NCI-H774 (cell line): Measurements from ENCODE around the gene BICC1.

Source experiments
- DNase-seq: peaks from one replicate; lab custom pipeline; 2025; lab: John Stamatoyannopoulos, UW

BICC1 gene

DNA sequence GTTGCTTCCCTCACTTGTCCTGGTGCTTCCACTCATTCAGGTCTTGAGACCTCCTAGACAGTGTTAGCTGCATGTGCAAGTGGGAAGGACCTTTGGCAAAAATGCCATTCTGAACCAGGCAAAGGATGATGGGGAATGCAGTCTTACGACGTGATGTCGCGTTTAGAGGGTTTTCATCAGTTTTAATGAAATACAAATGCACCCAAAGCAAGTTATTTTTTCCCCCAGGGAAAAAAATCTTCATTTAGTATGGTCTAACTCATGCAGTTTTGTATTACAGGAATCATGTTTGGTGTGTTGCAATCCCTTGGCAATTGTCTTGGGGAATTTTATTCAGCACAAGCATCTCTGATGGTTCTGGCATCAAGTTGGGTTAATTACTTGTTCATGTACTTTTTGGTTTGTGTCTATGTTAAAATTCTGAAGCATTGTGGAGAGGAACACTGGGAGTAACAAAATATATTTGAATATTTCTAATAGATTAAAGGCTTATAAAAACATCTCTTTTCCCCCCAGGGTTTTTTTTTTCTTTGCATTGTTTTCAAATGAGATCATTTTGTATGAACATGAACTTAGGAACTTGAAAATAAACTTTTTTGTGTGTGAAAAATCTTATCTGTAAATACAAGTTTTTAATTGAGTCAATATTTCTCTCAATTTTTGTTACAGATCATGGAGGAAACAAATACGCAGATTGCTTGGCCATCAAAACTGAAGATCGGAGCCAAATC lies 188.9 kb downstream of the BICC1 start:
- DNase-seq, result no peak

DNA sequence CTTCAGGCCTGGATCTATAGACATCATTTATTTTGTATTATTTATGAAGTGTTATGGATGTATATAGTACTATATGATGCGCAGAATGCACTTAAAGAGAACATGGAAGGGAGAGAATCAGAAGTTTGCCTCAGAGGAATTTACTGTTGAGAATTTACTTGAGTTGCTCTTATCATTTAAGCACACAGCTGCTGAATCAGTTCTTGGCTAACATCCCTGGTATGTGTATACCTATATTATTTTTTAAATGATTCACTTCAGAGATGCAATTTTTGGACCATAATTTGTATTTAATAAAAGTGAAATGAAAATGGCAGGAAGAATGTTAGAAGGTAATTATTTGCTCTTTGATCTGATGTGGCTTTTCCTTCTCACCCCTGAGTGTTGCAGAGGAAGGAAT lies 191.6 kb downstream of the BICC1 start:
- no peak for DNase-seq

DNA sequence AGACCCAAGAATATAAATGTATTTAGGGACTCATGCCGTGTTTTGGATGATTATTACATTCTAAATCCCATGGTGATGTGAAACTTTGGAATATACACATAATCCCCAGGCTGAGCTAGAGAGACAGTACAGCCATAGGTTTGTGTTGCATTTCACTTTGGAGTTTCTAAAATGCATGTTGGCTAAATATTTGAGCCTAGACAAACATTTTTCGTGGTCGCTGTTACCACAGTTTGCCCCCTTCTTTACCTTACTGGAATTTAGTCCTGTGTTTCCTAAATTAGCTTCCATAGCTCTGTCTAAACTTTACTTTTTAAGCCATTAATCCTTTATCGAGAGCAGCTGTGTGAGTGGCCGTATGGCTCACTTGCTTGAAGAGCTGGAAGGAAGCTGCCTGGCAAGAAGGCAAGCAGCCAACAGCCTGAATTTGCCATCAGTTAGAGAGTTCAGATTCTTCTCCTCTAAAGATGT lies 192.0 kb downstream of the BICC1 start:
- DNase-seq, result no peak

DNA sequence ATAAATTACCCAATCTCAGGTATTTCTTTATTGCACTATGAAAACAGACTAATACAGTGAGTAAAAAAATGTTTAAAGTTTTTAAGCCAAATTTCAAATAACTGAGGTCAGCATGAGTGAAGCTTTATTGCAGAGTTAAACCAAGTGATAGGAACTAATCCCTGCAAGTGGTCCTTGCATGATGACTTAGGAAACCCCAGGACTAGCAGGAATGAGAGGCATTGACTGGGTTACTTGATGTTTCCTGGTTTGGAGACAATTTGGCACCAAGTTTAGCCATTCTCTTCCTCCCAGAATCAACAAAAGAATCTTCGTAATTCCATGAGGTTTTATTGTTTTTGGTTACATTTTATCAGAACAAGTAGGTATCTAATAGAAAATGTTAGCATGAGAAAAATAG lies 194.2 kb downstream of the BICC1 start:
- DNase-seq, result no peak

DNA sequence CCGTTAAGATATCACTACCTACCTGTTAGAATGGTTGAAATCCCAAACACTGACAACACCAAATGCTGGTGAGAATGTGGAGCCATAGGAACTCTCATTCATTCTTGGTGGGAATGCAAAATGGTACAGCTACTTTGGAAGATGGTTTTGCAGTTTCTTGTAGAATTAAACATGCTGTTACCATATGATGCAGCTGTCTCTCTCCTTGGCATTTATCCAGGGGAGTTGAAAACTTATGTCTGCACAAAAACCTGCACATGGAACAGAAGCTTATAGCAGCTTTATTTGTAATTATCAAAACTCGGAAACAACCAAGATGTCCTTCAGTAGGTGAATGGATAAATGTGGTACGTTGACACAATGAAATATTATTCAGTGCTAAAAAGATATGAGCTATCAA lies 199.5 kb downstream of the BICC1 start:
- no peak for DNase-seq

DNA sequence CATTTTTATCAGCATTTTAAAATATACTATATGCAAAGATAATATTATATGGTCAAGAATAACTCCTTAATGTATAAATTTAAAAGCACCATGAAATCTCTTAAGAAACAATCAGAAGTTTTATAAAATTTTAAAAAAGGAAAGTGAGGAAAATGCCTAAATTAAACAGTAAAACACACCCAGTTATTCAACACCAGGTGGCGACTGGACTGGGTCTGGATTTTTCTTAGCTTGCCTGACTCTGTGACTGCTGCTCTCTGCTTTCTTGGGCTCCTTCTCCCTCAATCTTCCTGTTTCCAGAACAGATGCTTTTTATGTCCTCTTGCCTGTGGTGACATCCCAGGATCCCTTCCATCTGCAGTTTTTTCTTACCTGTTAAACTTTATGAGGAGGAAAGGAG lies 200.3 kb downstream of the BICC1 start:
- no peak for DNase-seq

DNA sequence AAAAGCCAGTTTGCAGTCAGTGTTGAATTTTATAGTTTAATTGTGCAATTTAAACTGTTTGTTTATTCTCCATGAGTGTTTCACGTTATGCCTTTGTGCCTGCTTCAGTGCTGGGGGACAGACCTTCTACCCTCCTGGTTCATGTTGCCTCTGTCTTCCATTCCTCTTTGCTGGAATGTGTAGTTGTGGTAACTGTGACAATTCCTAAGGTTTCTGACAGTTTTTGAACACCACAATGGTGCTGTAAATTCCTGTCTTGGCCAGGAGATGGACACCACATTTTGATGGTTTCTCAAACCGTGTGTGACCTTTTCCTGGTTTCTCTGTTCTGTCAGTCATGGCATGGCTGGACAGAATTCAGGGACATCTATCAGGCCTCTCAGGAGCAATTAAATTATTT lies 201.7 kb downstream of the BICC1 start:
- no peak for DNase-seq

DNA sequence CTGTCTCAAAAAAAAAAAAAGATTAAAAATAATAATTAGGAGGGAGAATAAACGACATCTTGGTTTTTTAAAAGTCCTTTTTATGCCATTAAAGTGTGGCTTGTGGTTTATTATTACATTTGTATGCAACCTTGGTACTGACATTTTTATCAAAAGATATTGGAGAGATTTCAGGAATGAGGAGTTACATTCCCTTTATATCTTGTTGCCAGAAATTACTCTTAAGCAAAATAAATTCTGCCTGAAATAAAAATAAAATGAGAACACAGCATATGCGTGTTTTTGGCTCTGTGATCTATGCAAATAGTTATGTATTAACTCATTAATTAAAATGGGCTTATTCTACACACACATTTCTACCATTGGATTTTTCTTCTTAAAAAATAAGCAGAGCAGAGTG lies 202.4 kb downstream of the BICC1 start:
- no peak for DNase-seq

DNA sequence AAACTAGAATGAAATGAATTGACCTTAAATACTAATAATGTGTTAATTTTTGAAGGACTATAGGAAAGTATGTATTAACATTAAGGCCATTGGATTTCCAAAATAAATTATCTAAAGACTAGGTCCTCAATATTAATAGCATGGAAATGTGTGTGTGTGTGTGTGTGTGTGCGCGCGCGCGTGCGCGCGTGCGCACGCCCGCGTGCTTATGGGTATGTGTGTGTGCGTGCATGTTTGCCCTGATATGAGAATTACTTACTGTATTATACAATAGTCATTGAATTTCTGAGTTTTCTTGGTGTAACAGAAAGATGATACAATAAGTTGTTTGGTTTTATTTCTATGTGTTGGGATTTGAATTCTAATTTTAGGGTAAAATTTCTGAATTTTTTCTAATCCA lies 205.9 kb downstream of the BICC1 start:
- no peak for DNase-seq

DNA sequence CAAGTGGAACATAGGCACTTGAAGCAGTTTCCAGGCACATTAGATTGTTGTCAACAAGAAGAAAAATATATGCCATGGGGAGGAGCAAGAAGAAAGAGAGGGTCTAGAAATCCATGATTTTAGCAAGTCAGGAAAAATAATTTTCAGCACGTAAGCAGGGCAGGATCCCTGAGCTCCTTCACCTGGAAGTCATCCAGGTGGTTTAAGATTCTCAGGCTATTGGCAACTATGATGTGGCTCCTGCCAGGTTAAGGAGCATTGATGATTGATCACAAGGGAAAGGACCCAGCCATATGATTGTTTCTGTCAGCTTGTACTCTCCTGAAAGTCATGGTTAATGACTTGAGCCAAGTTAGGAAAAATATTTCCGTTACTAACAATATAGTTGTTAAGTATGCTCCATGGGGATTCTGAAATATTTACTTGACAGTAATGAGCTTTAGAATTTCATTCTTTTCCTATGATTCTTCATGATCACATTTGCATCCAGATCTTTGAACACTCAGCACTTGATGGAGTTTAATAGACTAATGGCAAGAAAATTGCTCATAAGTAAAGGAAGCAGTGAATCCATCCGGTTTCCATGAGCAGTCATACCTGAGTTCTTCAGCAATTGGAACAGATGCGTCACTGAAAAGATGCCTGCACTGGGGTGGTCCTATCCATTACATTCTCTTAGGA lies 209.1 kb downstream of the BICC1 start:
- no peak for DNase-seq

DNA sequence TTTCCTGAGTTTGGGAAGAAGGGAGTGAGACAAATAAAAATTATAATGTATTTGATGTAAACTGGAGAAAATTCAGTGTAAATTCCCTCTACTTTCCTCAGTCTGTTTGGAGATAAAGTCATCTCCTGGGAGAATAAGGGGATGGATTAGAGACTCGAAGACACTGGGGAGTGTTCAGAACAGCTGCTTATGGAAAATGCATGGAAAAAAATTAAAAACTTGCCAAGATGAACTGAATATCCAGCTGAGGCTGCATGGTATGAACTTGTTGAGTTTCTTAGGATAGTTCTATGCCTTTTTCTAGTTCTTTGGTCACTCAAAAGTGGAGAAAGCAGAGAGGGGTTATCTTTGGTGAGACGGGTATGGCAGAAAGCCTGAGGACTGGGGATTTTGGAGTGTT lies 210.5 kb downstream of the BICC1 start:
- DNase-seq, result no peak

DNA sequence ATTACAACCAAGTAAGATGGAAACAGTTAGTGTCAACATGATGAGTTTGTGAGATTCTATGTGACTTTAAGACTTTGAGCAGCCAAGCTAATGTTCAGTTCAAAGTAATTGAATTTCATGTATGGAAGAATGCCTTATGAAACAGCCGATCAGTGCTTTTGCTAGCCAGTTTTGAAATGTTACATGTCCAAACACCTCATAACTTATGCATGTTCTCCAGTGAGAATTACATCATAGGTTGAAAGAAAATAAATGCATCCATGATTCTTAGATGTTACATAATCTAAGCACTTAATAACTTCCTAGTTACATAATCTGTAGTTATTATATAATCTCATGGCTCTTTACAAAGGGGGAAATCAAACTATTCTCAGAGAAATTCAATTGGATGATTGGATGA lies 211.3 kb downstream of the BICC1 start:
- DNase-seq, result no peak

DNA sequence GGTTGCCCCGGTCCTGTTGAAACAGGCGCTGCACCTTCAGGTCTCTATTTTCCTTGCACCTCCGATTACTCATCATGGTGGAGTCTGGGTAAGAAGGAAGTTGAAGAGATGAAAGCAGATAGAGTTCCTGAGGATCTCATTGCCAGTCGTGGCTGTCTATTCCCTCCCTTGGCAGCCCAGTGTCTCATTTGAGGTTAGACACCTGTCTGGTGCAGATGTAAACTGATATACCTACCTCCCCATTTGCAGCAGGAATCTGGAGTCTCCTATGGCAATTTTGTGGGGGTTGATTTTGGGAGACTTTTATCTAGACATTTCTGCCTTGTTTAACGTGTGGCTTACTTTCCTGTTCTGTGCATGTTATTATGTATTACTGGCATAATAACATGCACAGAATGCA lies 212.1 kb downstream of the BICC1 start:
- DNase-seq, result no peak

DNA sequence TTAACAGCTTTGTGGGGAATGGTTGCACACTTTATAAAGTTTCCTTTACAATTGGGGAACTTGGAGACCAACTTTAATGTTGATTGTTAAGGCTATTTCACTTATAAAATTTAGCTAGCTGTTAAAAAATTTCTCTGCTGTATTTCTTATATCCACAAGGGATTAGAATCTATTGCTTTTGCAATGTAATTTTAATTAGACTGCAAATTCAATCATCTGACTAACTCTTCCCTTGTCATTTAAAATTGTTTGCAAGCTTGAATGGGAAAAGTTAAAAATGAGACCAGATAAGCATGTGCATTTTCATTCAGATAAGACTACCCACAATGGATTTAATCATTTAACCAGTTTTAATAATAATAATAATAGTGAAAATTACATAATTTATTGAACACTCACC lies 213.2 kb downstream of the BICC1 start:
- no peak for DNase-seq

DNA sequence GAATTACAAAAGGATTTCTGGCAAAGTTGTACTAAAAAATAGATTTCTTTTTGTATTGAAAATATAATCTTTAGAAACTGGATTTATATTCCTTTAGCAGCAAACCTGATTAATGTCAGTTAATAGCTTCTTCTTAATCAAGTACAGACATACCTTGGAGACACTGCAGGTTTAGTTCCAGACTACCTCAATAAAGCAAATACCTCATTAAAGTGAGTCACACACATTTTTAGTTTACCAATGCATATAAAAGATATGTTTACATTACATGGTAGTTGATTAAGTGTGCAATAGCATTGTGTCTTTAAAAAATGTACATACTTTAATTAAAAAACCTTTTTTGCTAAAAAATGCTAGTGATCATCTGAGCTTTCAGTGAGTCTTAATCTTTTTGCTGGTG lies 215.0 kb downstream of the BICC1 start:
- DNase-seq, result no peak

DNA sequence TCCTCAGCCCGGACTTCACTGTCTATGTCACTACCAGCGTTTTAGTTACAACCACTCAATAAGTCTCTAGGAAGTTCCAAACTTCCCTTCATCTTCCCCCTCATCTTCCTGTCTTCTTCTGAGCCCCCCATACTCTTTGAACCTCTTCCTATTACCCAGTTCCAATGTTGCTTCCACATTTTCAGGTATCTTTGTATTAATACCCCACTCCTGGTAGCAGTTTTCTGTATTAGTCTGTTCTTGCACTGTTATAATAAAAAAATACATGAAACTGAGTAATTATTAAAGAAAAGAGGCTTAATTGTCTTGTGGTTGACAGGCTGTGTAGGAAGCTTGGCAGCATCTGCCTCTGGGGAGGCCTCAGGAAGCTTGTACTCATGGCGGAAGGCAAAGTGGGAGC lies 218.6 kb downstream of the BICC1 start:
- no peak for DNase-seq

DNA sequence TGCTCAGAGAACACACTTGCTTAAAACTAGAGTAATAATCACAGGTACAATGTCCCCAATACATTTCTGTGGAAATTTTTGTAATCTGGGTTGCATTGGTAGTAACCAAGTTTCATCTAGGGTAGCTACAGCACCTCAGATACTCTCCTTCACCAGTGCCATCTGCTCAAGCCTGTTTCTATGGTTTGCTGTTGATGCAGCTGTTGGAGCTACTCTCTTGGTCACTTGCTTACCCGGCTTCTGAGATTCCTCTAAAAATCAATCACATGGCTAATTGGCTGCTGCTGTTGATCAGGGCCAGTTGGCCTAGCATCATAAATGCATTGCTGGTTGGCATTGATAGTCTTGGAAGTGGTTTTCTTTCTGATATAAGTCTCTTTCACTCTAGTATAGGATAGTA lies 220.8 kb downstream of the BICC1 start:
- DNase-seq, result no peak

DNA sequence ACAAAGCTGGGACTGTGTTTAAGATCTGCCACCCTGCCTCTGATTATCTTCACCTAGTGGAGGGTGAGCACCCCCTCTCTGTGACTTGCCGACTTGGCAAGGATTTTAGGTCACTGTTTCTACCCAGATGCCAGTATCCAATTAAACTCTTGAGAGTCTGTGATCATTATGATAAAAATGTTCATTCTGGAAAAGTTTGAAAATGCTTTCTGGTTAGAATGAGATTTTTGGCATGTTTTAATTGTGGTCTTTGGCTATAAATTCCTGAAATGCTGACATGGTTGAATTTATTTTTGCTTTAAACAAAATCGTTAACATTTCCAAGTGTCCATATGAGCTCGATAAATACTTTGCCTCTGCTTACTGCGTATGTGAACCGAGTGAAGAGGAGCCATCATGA lies 221.4 kb downstream of the BICC1 start:
- no peak for DNase-seq

DNA sequence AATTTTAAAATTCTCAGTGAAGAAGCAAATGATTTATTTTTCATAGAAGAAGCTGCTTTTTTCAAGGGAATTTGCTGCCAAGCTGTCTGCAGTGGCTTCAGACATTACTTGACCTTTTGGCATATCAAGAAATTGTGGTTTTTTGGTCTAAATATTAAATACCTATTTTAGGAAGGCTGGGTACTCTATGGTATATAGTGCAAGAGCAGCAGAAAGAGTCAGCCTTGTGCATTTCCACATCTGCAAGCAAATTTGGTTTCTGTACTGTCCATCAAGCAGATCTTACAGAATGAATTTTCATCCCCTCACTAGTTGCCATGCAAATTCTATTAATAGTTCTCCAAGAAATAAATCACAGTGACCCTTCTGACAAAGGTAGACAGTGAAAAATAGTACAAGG lies 222.0 kb downstream of the BICC1 start:
- no peak for DNase-seq

DNA sequence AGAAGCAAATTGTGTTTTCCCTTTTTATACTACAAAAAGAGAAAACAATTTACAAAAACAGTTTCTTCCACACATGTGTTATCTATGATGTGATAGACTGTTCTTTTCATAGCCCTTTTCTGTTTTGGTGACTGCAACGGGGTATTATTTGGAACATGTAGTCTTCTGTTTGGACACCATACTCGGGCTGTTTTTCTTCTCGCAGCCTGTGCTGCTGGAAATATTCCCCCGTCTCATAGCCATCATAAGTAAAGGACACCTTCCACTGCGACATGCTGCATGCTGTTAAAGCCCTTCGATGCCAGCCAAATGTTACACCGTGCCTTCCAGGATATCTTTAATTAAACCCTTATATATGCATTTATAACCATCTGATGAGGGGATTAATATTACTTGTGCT lies 222.4 kb downstream of the BICC1 start:
- no peak for DNase-seq

DNA sequence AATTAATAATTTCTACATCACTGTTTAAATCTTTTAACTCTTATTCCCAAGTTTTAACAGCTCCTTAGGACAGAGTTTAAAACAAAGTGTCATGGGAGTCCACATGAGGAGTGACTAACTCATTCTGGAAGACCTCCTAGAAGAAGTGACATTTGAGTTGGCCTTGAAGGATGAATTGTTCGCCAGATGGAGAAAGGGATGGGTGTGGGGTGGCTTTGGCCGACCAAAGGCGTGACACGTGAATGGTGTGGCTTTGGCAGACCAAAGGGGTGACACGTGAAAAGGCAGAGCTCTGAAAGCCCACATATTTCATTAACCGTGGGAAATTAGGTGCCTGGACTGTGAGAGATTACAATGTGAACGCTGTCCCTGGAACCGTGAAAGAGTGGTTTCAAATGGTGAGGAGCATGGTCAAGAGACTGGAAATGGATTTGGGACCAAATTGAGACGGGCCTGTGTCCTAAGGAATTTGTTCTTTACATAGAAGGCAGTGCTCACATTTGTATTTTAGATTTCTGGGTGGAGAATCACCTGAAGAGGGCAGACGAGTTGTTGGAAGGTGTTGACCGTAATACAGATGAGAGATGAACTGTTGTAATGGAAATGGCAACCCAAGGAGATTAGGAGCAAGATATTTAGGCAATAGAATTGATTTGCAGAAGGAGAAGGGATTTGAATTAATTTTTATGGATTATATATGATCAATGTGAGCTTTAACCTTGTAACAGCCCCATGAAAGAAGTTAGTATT lies 228.1 kb downstream of the BICC1 start:
- no peak for DNase-seq

DNA sequence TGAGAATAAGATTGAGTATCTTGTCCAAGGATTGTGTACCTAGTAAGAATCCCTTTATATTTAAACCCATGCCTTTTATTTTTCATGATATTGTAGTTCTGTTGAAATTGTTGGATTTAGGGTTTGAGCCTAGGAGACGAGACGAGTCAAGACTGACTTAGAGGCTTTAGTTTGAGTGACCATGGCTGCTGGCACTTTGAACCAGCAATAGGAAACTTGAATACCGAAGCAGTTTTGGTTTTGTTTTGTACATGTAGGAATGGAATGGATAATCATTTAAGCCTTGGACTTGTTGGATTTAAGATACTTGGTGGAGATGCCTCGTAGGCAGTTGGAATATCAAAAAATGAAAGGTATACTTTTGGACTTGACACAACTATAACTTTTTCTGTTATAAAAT lies 229.0 kb downstream of the BICC1 start:
- DNase-seq, result no peak

DNA sequence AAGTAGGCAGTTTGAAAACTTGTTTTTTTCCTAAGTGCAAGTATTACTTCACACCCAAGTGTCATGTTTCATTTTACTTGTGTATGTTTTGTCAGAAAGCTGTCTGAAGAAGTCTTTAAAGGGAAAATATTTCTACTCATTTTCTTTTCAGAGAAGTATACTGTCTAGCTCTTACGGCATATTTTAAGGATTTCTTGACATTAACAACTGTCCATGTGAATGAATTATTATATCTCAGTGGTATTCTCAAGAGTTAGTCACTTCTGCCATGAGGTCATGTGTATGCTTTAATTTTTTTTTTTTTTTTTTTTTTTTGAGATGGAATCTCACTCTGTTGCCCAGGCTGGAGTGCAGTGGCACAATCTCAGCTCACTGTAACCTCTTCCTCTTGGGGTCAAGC lies 229.5 kb downstream of the BICC1 start:
- no peak for DNase-seq
